ENCODE data around the gene MRPS5. TPM values are rescaled to one million over a fixed set of nuclear protein-coding genes. Genes with fewer than 3 reads are reported as not detected.

MRPS5 gene
- total and polyA plus RNA-seq, 4 donors = 21.7 to 72.9 (median 57.0) TPM

GRCh38 chr2:95073856-95074662 is 47.5 kb downstream of the MRPS5 start:
- no peak for DNase-seq (ENCODE audit: low spot score)
- Histone ChIP-seq H3K9ac (ENCODE audit: low read depth in 1 of 2, low read length in 2 of 2) (no peak overlapping the region), H3K4me3 (ENCODE audit: low read depth in 1 of 3, low read length in 3 of 3) (no peak overlapping the region), H3K9me3 (ENCODE audit: control insufficient read depth in 4 of 4, low read length in 3 of 4) (no peaks in the 10 kb centered on the region), H3K4me1 (ENCODE audit: control insufficient read depth in 4 of 4, insufficient read depth in 4 of 4, low read length in 3 of 4) (peaks cover 2 to 8% (median 6%) of the 10 kb centered on the region in 4 donors), H3K27me3 (ENCODE audit: control insufficient read depth in 4 of 4, insufficient read depth in 4 of 4, low read length in 3 of 4) (peaks cover 0 to 3% (median 0%) of the 10 kb centered on the region in 4 donors), H3K27ac (ENCODE audit: low read depth in 1 of 2, low read length in 2 of 2) (no peak overlapping the region), H3K36me3 (ENCODE audit: control insufficient read depth in 4 of 4, insufficient read depth in 3 of 4, low read depth in 1 of 4, low read length in 3 of 4) (no peaks in the 10 kb centered on the region)
- TF ChIP-seq SP1 (IDR thresholded peaks at IDR 0.05) (no peak), RXRA (IDR thresholded peaks at IDR 0.05) (no peak)
- WGBS = 73% methylated on average over 18 of the region's 18 CpGs

- H3K4me1 ChIP-seq (ENCODE audit: control insufficient read depth in 4 of 4, insufficient read depth in 4 of 4, low read length in 3 of 4) = peaks cover 2 to 8% (median 6%) of the 10 kb centered on the region in 4 donors
- H3K27me3 ChIP-seq (ENCODE audit: control insufficient read depth in 4 of 4, insufficient read depth in 4 of 4, low read length in 3 of 4) = peaks cover 0 to 3% (median 0%) of the 10 kb centered on the region in 4 donors
- DNase-seq (ENCODE audit: low spot score) = no peak
- no peak for TF ChIP-seq HNF4G (IDR thresholded peaks at IDR 0.05)
- no peak for TF ChIP-seq TAF1 (conservative IDR thresholded peaks at IDR 0.05)
- TF ChIP-seq ATF3 (IDR thresholded peaks at IDR 0.05) = no peak
- no peak for TF ChIP-seq HNF4A (conservative IDR thresholded peaks at IDR 0.05)
- no peak for TF ChIP-seq RAD21 (IDR thresholded peaks at IDR 0.05)
- TF ChIP-seq RXRA (IDR thresholded peaks at IDR 0.05) = no peak
- TF ChIP-seq REST (IDR thresholded peaks at IDR 0.05) = no peak
- TF ChIP-seq MAX (IDR thresholded peaks at IDR 0.05) = no peak
- no peak overlapping the region for H3K9ac ChIP-seq (ENCODE audit: low read depth in 1 of 2, low read length in 2 of 2)
- WGBS = 71% methylated on average over 4 of the region's 4 CpGs
- H3K27ac ChIP-seq (ENCODE audit: low read depth in 1 of 2, low read length in 2 of 2) = no peak overlapping the region
- H3K36me3 ChIP-seq (ENCODE audit: control insufficient read depth in 4 of 4, insufficient read depth in 3 of 4, low read depth in 1 of 4, low read length in 3 of 4) = no peaks in the 10 kb centered on the region
- H3K4me3 ChIP-seq (ENCODE audit: low read depth in 1 of 3, low read length in 3 of 3) = no peak overlapping the region
- H3K9me3 ChIP-seq (ENCODE audit: control insufficient read depth in 4 of 4, low read length in 3 of 4) = no peaks in the 10 kb centered on the region
These were observed 49.2 kb downstream of the MRPS5 start for GRCh38 chr2:95072424-95072823.

GRCh38 chr2:95071856-95072255 is 49.8 kb downstream of the MRPS5 start:
- Histone ChIP-seq H3K9ac (ENCODE audit: low read depth in 1 of 2, low read length in 2 of 2) (no peak overlapping the region), H3K4me1 (ENCODE audit: control insufficient read depth in 4 of 4, insufficient read depth in 4 of 4, low read length in 3 of 4) (peaks cover 0 to 4% (median 3%) of the 10 kb centered on the region in 4 donors), H3K27ac (ENCODE audit: low read depth in 1 of 2, low read length in 2 of 2) (no peak overlapping the region), H3K9me3 (ENCODE audit: control insufficient read depth in 4 of 4, low read length in 3 of 4) (peaks cover 0 to under 1% (median 0%) of the 10 kb centered on the region in 4 donors), H3K27me3 (ENCODE audit: control insufficient read depth in 4 of 4, insufficient read depth in 4 of 4, low read length in 3 of 4) (peaks cover 0 to 3% (median 0%) of the 10 kb centered on the region in 4 donors), H3K4me3 (ENCODE audit: low read depth in 1 of 3, low read length in 3 of 3) (no peak overlapping the region), H3K36me3 (ENCODE audit: control insufficient read depth in 4 of 4, insufficient read depth in 3 of 4, low read depth in 1 of 4, low read length in 3 of 4) (peaks cover 0 to 1% (median 0%) of the 10 kb centered on the region in 4 donors)
- DNase-seq (ENCODE audit: low spot score) = no peak
- WGBS = 68% methylated on average over 4 of the region's 4 CpGs
- TF ChIP-seq HNF4G (IDR thresholded peaks at IDR 0.05) (no peak), RAD21 (IDR thresholded peaks at IDR 0.05) (no peak), ZBTB33 (IDR thresholded peaks at IDR 0.05) (no peak), TAF1 (conservative IDR thresholded peaks at IDR 0.05) (no peak), GABPA (IDR thresholded peaks at IDR 0.05 in 1 of 2, conservative IDR thresholded peaks at IDR 0.05 in 1 of 2) (no peak), MAX (IDR thresholded peaks at IDR 0.05) (no peak), HNF4A (conservative IDR thresholded peaks at IDR 0.05) (no peak), FOXA1 (IDR thresholded peaks at IDR 0.05) (no peak), RXRA (IDR thresholded peaks at IDR 0.05) (no peak), SP1 (IDR thresholded peaks at IDR 0.05) (no peak), EGR1 (IDR thresholded peaks at IDR 0.05; ENCODE audit: low read depth in 2 of 2) (no peak), REST (IDR thresholded peaks at IDR 0.05) (no peak), ATF3 (IDR thresholded peaks at IDR 0.05) (no peak), JUND (IDR thresholded peaks at IDR 0.05) (no peak), FOXA2 (IDR thresholded peaks at IDR 0.05) (no peak)
